RWPE2 (cell line): ENCODE data around the gene CPSF4L.
A peak's percentile ranks its signal among the peaks of the same experiment; 100 is the strongest.

Source experiments
- ATAC-seq: fragments of 200-7000 bp; cut with Tn5 transposase; 3 replicates; pipeline ENCODE4 v1.9.1; 2021; ENCODE audit warnings: low read depth
- DNase-seq: peaks from one replicate; pipeline ENCODE4 v3.0.0-alpha.2; 2020; ENCODE audit warnings: low spot score
- H3K27ac ChIP-seq: fragments of 450-650 bp; 2 replicates; pipeline ENCODE4 v1.5.1; 2017; ENCODE audit warnings: mild to moderate bottlenecking; ENCODE audit not compliant: poor library complexity, severe bottlenecking
- H3K27me3 ChIP-seq: fragments of 250-450 bp; sonication (Bioruptor Pico); 2 replicates; pipeline ENCODE4 v1.5.1; 2021; ENCODE audit warnings: mild to moderate bottlenecking, moderate library complexity; ENCODE audit not compliant: insufficient read depth, poor library complexity, severe bottlenecking
- H3K36me3 ChIP-seq: fragments of 250-450 bp; sonication (Bioruptor Pico); 2 replicates; pipeline ENCODE4 v1.5.1; 2020; ENCODE audit warnings: low read depth, mild to moderate bottlenecking, moderate library complexity
- H3K4me1 ChIP-seq: fragments of 250-450 bp; sonication (Bioruptor Pico); 2 replicates; pipeline ENCODE4 v1.5.1; 2021; ENCODE audit warnings: mild to moderate bottlenecking, moderate library complexity; ENCODE audit not compliant: insufficient read depth, poor library complexity, severe bottlenecking
- H3K4me3 ChIP-seq: fragments of 250-450 bp; sonication (Bioruptor Pico); 2 replicates; pipeline ENCODE4 v1.5.1; 2021; ENCODE audit warnings: mild to moderate bottlenecking, moderate library complexity; ENCODE audit not compliant: severe bottlenecking
- H3K9me3 ChIP-seq: fragments of 250-450 bp; sonication (Bioruptor Pico); 2 replicates; pipeline ENCODE4 v1.5.1; 2021; ENCODE audit warnings: mild to moderate bottlenecking, moderate library complexity; ENCODE audit not compliant: severe bottlenecking
- CTCF ChIP-seq: fragments of 450-650 bp; IDR thresholded peaks from one replicate; pipeline ENCODE4 v1.5.1; 2017; ENCODE audit warnings: mild to moderate bottlenecking, moderate library complexity; ENCODE audit not compliant: poor library complexity, severe bottlenecking

CPSF4L gene

GRCh38 chr17:73293031-73293430 is 31.4 kb upstream of the CPSF4L start:
- H3K27ac ChIP-seq, result peak overlapping the region; percentile 89
- TF ChIP-seq CTCF, result no peak

GRCh38 chr17:73292031-73292531 is 30.4 kb upstream of the CPSF4L start:
- no peaks in the 10 kb centered on the region for H3K36me3 ChIP-seq
- peaks cover 63% of the 10 kb centered on the region for H3K4me1 ChIP-seq
- peak; percentile 28 for ATAC-seq
- no peaks in the 10 kb centered on the region for H3K9me3 ChIP-seq
- DNase-seq, result peak; percentile 62
- peak overlapping the region; percentile 89 for H3K27ac ChIP-seq
- H3K4me3 ChIP-seq, result no peak overlapping the region
- H3K27me3 ChIP-seq, result no peaks in the 10 kb centered on the region
- TF ChIP-seq CTCF, result peak; percentile 9

More at GRCh38 chr17:73293031-73293430, 31.4 kb upstream of the CPSF4L start:
- Histone ChIP-seq H3K9me3 (no peaks in the 10 kb centered on the region), H3K4me3 (no peak overlapping the region), H3K4me1 (peaks cover 59% of the 10 kb centered on the region), H3K27me3 (no peaks in the 10 kb centered on the region), H3K36me3 (no peaks in the 10 kb centered on the region)
- ATAC-seq, result 0 out of 3 replicates have a peak, but pooled peaks have one; percentile 16
- DNase-seq, result peak; percentile 61

GRCh38 chr17:73291260-73291801 is 29.7 kb upstream of the CPSF4L start:
- no peaks in the 10 kb centered on the region for H3K9me3 ChIP-seq
- ATAC-seq (peak; percentile 73), DNase-seq (peak; percentile 85)
- H3K36me3 ChIP-seq, result peaks cover 2% of the 10 kb centered on the region
- no peaks in the 10 kb centered on the region for H3K27me3 ChIP-seq
- TF ChIP-seq CTCF, result no peak
- peak overlapping the region; percentile 89 for H3K27ac ChIP-seq
- H3K4me3 ChIP-seq, result no peak overlapping the region
- H3K4me1 ChIP-seq, result peaks cover 70% of the 10 kb centered on the region

- no peaks in the 10 kb centered on the region for H3K27me3 ChIP-seq
- peaks cover 9% of the 10 kb centered on the region for H3K36me3 ChIP-seq
- ATAC-seq (no peak), DNase-seq (peak; percentile 47)
- H3K27ac ChIP-seq, result peak overlapping the region; percentile 89
- H3K4me3 ChIP-seq, result no peak overlapping the region
- peaks cover 70% of the 10 kb centered on the region for H3K4me1 ChIP-seq
- no peak for TF ChIP-seq CTCF
- H3K9me3 ChIP-seq, result no peaks in the 10 kb centered on the region
These were observed 28.9 kb upstream of the CPSF4L start for GRCh38 chr17:73290399-73291259.
